Tibial nerve (tissue), 4 donors: ENCODE measurements around the gene MSI2. TPM values are rescaled to one million over a fixed set of nuclear protein-coding genes. Genes with fewer than 3 reads are reported as not detected.

ENCODE experiments used
- DNase-seq, 2 donors: peaks; one replicate each; pipeline ENCODE4 v3.0.0-alpha.2; 2019; ENCODE audit warnings: low spot score in 2 of 2
- H3K27ac ChIP-seq, 4 donors: fragments of 200-600 bp; sonication (generic) in 3 of 4; one replicate each; pipeline ENCODE4 v1.5.1; 2017 to 2019; ENCODE audit warnings: mild to moderate bottlenecking in 1 of 4
- H3K27me3 ChIP-seq, 2 donors: fragments of 200-600 bp; sonication (generic) in 1 of 2; one replicate each; pipeline versions ENCODE4 v1.5.1 to v1.6.0; 2017 to 2019
- H3K36me3 ChIP-seq, 3 donors: fragments of 200-600 bp; sonication (generic); one replicate each; pipeline ENCODE4 v1.5.1; 2018 to 2019
- H3K4me1 ChIP-seq, 4 donors: fragments of 200-600 bp; sonication (generic) in 3 of 4; one replicate each; pipeline ENCODE4 v1.5.1; 2017 to 2019
- H3K4me3 ChIP-seq, 4 donors: fragments of 200-600 bp; sonication (generic) in 3 of 4; one replicate each; pipeline ENCODE4 v1.5.1; 2017 to 2019; ENCODE audit warnings: mild to moderate bottlenecking in 1 of 4, moderate library complexity in 1 of 4
- H3K9me3 ChIP-seq, 4 donors: fragments of 200-600 bp; sonication (generic) in 3 of 4; one replicate each; pipeline ENCODE4 v1.5.1; 2017 to 2019
- EP300 ChIP-seq, 2 donors: sonication (generic); formaldehyde crosslinking; IDR thresholded peaks; one replicate each; pipeline ENCODE4 v1.6.1; 2017; ENCODE audit warnings: antibody characterized with exemption in 2 of 2, mild to moderate bottlenecking in 1 of 2
- POLR2A ChIP-seq, 2 donors: fragments of 450-650 bp; IDR thresholded peaks; one replicate each; pipeline ENCODE4 v1.6.1; 2017; ENCODE audit warnings: antibody characterized with exemption in 2 of 2, mild to moderate bottlenecking in 2 of 2, moderate library complexity in 2 of 2
- WGBS, 2 donors: methylation state at CpG; one replicate each; pipeline ENCODE4 v1.1.5; 2018; 5-methylcytosine and 5-hydroxymethylcytosine counted together
- small RNA-seq: library from RNA; depleted of rRNA; stranded (forward); fragments of <200 nt; gene quantifications from one replicate; pipeline ENCODE3, GENCODE V24; 2016
- total RNA-seq, 4 donors: library from RNA; depleted of rRNA; stranded (reverse); fragments of >200 nt; gene quantifications; one replicate each; pipeline ENCODE4 v1.1.0, GENCODE V29; 2016
- TF ChIP-seq, protein P1 (sequence below), 5 experiments: fragments of 200-600 bp in 3 of 5; fragments of 450-650 bp in 2 of 5; sonication (generic) in 3 of 5; IDR thresholded peaks; one replicate each; pipeline ENCODE4 v1.5.1; 2016 to 2019; ENCODE audit warnings: antibody characterized with exemption in 5 of 5, mild to moderate bottlenecking in 3 of 5, moderate library complexity in 2 of 5

MSI2 gene
- total RNA-seq, 4 donors from 2014 or later = 11.5 to 18.3 (median 14.2) TPM

GRCh38 chr17:57727630-57728175 lies 471.4 kb downstream of the MSI2 start:
- Histone ChIP-seq H3K36me3 (no peaks in the 10 kb centered on the region), H3K27me3 (no peaks in the 10 kb centered on the region), H3K9me3 (no peaks in the 10 kb centered on the region), H3K4me3 (no peak overlapping the region), H3K4me1 (no peaks in the 10 kb centered on the region), H3K27ac (no peak overlapping the region)
- 61 to 67% methylated on average over 5 to 8 of the region's 8 CpGs for WGBS, 2 donors
- DNase-seq = no peak
- TF ChIP-seq, protein P1, sequence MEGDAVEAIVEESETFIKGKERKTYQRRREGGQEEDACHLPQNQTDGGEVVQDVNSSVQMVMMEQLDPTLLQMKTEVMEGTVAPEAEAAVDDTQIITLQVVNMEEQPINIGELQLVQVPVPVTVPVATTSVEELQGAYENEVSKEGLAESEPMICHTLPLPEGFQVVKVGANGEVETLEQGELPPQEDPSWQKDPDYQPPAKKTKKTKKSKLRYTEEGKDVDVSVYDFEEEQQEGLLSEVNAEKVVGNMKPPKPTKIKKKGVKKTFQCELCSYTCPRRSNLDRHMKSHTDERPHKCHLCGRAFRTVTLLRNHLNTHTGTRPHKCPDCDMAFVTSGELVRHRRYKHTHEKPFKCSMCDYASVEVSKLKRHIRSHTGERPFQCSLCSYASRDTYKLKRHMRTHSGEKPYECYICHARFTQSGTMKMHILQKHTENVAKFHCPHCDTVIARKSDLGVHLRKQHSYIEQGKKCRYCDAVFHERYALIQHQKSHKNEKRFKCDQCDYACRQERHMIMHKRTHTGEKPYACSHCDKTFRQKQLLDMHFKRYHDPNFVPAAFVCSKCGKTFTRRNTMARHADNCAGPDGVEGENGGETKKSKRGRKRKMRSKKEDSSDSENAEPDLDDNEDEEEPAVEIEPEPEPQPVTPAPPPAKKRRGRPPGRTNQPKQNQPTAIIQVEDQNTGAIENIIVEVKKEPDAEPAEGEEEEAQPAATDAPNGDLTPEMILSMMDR (IDR thresholded peaks at IDR 0.05) = no peak
- TF ChIP-seq POLR2A (IDR thresholded peaks at IDR 0.05) (no peak), EP300 (IDR thresholded peaks at IDR 0.05) (no peak)

GRCh38 chr17:57730026-57730701 lies 473.8 kb downstream of the MSI2 start:
- H3K36me3 ChIP-seq = no peaks in the 10 kb centered on the region
- H3K4me1 ChIP-seq = no peaks in the 10 kb centered on the region
- H3K27me3 ChIP-seq = no peaks in the 10 kb centered on the region
- 79 to 82% methylated on average over 3 of the region's 3 CpGs for WGBS, 2 donors
- no peak for TF ChIP-seq POLR2A (IDR thresholded peaks at IDR 0.05)
- TF ChIP-seq, protein P1 (IDR thresholded peaks at IDR 0.05) = no peak
- no peak for TF ChIP-seq EP300 (IDR thresholded peaks at IDR 0.05)
- no peak overlapping the region for H3K27ac ChIP-seq
- H3K9me3 ChIP-seq = no peaks in the 10 kb centered on the region
- DNase-seq = no peak
- H3K4me3 ChIP-seq = no peak overlapping the region

GRCh38 chr17:57732062-57732461 lies 475.7 kb downstream of the MSI2 start:
- Histone ChIP-seq H3K27me3 (no peaks in the 10 kb centered on the region), H3K27ac (no peak overlapping the region), H3K9me3 (no peaks in the 10 kb centered on the region), H3K36me3 (no peaks in the 10 kb centered on the region), H3K4me1 (no peaks in the 10 kb centered on the region), H3K4me3 (no peak overlapping the region)
- TF ChIP-seq EP300 (IDR thresholded peaks at IDR 0.05) (no peak), POLR2A (IDR thresholded peaks at IDR 0.05) (no peak)
- TF ChIP-seq, protein P1 (IDR thresholded peaks at IDR 0.05) = no peak
- WGBS, 2 donors = 74 to 78% methylated on average over 3 of the region's 3 CpGs
- DNase-seq = no peak

DNA sequence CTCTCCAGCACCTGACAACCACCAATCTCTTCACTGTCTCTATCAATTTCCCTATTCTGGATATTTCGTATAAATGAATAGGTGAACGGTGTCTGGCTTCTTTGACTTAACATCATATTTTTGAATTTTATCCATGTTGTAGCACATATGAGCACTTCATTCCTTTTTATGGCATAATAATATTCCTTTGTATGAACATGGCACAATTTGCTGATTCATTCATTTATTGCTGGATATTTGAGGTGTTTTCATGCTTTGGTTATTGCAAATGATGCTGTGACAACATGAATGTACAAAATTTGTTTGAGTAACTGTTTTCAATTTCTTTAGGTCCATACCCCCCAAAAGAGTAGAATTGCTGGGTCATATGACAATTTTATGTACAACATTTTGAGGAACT lies 476.8 kb downstream of the MSI2 start:
- H3K27me3 ChIP-seq = no peaks in the 10 kb centered on the region
- H3K4me3 ChIP-seq = no peak overlapping the region
- H3K36me3 ChIP-seq = no peaks in the 10 kb centered on the region
- H3K9me3 ChIP-seq = no peaks in the 10 kb centered on the region
- WGBS, 2 donors = 96% methylated on average over 2 of the region's 2 CpGs
- TF ChIP-seq EP300 (IDR thresholded peaks at IDR 0.05) = no peak
- no peak for TF ChIP-seq POLR2A (IDR thresholded peaks at IDR 0.05)
- TF ChIP-seq, protein P1 (IDR thresholded peaks at IDR 0.05) = no peak
- no peaks in the 10 kb centered on the region for H3K4me1 ChIP-seq
- no peak overlapping the region for H3K27ac ChIP-seq
- DNase-seq = no peak

Small RNA genes within 50 kb of the gene (small RNA-seq; reads per million reads assigned to genes)
- gene RN7SL449P (not detected), gene RNU7-134P (not detected)

Other genes starting within 250 kb of the MSI2 start
- 10 to 100 TPM; 23.3 to 62.4 (median 32.0) TPM for gene AKAP1, start 171.3 kb upstream of the MSI2 start, total RNA-seq